GM12873 (cell line): Measurements from ENCODE around the gene BCL2L2.

Source experiments
- CTCF ChIP-seq: IDR thresholded peaks from 2 replicates; pipeline ENCODE4 v1.5.1; 2012; ENCODE audit warnings: low read depth, mild to moderate bottlenecking, moderate library complexity, low read length, control low read depth; ENCODE audit not compliant: insufficient read depth; ENCODE audit errors: missing control alignments

Gene BCL2L2

DNA sequence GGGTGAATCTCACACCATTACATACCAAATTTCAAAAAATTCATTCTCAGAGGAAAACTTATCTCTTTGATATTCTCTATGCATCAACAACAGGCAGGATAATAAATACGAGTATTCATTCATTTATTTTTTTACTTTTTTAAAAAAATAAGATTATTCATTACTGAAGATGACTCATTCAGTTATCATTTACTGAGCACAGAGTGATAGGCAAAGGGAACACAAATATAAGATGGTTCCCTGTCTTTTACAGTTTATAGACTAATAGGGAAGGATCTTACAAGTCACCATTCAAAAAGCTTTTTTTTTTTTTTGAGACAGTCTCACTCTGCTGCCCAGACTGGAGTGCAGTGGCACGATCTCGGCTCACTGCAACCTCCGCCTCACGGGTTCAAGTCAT, 9.7 kb downstream of the BCL2L2 start:
- no peak for TF ChIP-seq CTCF

DNA sequence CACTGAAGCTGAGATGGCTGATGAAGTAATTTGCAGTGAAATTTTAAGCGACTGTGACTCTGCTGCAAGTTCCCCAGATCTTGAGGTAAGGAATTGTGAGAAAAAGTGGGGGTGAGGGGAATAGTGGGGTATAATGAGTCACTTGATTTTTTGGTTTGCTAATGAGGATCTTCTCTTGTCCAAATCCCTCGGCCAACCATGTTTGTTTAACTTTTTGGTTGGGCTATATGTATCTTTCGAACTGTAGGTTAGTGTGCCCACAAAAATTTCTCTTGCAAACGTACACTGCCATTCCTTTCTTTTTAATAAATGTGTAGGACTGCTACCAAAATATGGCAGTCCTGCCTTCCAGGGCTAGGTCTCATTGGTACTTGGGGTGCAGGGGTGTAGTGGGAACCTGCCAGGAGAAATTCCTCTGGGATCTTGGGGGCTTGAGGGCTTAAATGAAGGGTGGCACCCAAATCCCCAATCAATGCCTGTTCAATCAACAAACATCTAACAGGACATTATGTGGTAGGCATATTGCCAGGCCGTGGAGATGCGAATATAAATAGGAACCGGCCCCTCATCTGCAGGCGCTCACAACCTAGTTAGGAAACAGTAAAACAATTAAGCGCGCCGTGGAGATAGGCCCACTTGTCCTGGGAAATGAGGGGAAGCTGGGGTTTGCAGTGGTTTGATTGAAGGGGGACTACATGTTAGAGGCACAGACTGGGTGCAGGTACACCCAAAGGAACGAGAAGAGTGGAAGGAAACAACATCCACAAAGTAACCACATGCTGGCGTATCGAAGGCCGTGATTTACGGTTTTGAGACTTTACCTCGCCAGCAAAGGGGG, 13.3 kb downstream of the BCL2L2 start:
- no peak for TF ChIP-seq CTCF

GRCh38 chr14:23320584-23321571, 14.2 kb downstream of the BCL2L2 start, which contains the start of gene PABPN1:
Gene PABPN1, plus strand, starts transcription at chr14:23321457. Its CDS starts 13 bp downstream, at chr14:23321470.
- TF ChIP-seq CTCF: no peak

DNA sequence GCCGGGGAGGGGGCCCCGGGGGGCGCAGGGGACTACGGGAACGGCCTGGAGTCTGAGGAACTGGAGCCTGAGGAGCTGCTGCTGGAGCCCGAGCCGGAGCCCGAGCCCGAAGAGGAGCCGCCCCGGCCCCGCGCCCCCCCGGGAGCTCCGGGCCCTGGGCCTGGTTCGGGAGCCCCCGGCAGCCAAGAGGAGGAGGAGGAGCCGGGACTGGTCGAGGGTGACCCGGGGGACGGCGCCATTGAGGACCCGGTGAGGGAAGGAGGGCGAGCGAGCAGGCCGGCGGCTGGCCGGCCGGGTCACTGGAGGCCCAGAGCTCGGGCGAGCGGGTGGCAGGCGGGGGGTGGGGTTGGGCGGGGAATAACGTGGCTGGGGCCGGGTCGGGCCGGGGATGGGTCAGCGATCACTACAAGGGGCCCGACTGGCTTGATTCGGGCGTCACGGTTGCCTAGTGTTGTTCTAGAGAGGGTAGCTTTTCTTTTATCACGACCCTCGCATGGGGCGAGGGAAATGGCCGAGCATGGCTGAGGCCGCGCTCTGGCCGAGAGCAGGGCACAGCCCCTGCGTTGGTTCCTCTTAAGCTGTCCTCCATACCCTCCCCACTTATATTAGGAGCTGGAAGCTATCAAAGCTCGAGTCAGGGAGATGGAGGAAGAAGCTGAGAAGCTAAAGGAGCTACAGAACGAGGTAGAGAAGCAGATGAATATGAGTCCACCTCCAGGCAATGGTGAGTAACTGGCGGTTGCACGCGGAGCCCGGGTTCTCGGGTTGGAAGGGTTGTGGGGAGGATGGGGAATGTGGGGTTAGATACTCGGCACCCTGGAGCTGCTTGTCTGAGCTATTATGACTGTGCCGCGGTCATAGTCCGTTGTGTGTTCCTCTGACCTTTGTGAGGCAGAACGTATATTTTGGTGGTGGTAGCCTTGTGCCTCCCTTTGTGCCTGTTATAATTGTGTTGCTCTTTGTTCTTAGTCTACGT, 15.2 kb downstream of the BCL2L2 start:
- TF ChIP-seq CTCF: no peak

- TF ChIP-seq CTCF: no peak
Observed at GRCh38 chr14:23322568-23323517, 16.2 kb downstream of the BCL2L2 start.

DNA sequence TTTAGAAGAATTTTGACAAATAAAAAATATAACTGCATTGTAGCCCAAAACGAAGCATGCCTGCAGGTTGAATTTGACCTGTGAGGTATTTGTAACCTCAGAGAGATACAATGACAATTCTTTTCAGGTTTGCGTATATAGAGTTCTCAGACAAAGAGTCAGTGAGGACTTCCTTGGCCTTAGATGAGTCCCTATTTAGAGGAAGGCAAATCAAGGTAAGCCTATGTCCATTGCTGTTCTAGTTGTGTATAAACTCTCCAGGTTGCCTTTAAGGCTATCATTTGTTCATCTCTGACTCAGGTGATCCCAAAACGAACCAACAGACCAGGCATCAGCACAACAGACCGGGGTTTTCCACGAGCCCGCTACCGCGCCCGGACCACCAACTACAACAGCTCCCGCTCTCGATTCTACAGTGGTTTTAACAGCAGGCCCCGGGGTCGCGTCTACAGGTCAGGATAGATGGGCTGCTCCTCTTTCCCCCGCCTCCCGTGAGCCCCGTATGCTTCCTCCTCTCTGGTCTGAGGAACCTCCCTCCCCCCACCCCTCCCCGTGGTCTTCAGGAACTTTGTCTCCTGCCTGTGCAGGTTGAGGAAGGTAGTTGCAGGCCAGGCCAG, 17.3 kb downstream of the BCL2L2 start:
- no peak for TF ChIP-seq CTCF
